ENCODE measurements around the gene OTC.

Gene OTC

GRCh38 chrX:38357747-38358673 lies 5.6 kb downstream of the OTC start:
- DNase-seq (ENCODE audit: low read depth in 2 of 3, low spot score in 2 of 3): no peak

GRCh38 chrX:38363046-38363445 lies 10.6 kb downstream of the OTC start:
- no peak for DNase-seq (ENCODE audit: low read depth in 2 of 3, low spot score in 2 of 3)

- no peak for DNase-seq (ENCODE audit: low read depth in 2 of 3, low spot score in 2 of 3)
Measured at GRCh38 chrX:38365954-38366353, 13.6 kb downstream of the OTC start.

DNA sequence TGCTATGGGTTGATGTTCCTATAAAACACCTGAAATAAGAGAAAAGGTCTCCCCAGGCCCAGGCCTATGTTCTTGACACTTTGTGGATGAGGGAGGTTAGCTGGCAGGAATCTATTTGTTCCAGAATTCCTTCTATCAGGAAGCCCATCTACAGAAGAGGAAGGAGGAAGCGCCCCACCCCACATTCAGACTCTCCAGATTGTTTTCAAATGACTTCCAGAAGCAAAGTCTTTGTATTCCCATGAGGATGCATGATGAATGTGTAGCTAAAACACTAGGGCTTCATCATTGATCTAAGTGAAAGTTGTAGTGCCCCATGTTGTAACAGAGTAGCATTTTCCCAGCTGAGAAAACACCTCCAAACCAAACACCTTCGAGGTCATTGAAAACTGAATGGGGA lies 16.4 kb downstream of the OTC start:
- DNase-seq (ENCODE audit: low read depth in 2 of 3, low spot score in 2 of 3): no peak

GRCh38 chrX:38371641-38372040 lies 19.2 kb downstream of the OTC start:
- DNase-seq (ENCODE audit: low read depth in 2 of 3, low spot score in 2 of 3): no peak

DNA sequence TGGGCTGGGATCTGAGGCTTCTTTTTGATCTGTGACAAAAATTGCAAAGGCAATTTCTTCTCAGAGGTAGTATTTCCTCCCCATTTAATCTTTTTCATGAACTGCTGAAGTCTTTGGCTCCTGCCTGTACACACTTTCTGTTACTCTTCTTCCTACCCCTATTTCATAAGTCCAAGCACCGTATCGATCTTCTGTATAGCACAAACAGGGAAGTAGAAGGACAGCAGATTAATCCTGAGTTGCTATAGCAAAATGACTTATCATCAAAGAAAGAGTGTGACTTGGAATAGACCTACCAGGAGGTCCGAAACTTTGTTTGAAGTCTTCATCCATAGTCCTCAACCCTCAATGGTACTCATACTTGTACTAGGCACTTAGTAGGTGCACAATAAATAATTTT lies 22.0 kb downstream of the OTC start:
- no peak for DNase-seq (ENCODE audit: low read depth in 2 of 3, low spot score in 2 of 3)

DNA sequence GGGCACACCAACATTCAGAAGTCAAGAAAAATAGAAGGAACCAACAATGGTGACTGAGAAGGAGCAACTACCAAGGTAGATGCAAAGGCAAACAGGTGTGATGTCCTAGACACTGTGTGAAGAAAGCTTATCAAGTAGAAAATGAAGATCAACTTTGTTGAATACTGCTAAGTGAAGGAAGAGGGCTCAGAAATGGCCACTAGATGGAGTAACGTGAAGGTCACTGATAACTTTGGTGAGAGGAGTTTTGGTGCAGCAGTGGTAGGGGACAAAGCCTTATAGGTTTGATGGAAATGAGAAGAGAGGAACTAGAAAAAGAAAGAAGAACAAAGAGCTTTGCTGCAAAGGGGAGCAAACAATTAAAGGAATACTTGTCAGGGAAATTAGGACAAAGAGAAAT lies 23.5 kb downstream of the OTC start:
- no peak for DNase-seq (ENCODE audit: low read depth in 2 of 3, low spot score in 2 of 3)

DNA sequence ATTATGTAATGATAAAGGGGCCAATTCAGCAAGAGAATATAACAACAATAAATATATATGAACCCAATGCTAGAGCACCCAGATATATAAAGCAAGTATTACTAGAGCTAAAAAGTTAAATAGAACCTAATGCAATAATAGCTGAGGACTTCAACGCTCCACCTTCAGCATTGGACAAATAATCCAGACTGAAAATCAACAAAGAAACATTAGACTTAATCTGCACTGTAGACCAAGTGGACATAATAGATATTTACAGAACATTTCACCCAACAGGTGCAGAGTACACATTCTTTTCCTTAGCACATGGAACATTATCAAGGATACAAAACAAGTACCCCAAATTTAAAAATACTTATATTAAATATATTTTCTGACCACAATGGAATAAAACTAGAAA lies 24.3 kb downstream of the OTC start:
- DNase-seq (ENCODE audit: low read depth in 2 of 3, low spot score in 2 of 3): no peak

GRCh38 chrX:38379088-38379487 lies 26.7 kb downstream of the OTC start:
- no peak for DNase-seq (ENCODE audit: low read depth in 2 of 3, low spot score in 2 of 3)

DNA sequence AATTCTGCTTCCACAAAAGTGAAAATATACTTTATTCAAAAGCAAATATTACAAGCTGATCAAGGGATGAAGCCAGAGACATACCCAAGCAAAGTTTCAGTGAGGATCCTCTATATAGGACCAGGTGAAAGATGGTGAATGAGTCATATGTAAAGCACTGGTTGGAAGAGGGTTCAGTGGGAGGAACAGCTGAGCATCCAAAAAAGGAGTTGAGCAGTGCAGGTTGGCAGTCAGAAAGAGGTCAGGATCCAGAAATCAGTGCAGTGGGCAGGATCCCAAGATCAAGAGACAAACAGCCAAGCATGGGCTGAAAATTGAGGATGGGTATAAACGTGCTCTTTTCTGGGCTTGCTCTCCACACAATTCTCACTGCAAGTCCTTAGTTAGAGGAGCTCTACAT lies 30.3 kb downstream of the OTC start:
- DNase-seq (ENCODE audit: low read depth in 2 of 3, low spot score in 2 of 3): no peak

DNA sequence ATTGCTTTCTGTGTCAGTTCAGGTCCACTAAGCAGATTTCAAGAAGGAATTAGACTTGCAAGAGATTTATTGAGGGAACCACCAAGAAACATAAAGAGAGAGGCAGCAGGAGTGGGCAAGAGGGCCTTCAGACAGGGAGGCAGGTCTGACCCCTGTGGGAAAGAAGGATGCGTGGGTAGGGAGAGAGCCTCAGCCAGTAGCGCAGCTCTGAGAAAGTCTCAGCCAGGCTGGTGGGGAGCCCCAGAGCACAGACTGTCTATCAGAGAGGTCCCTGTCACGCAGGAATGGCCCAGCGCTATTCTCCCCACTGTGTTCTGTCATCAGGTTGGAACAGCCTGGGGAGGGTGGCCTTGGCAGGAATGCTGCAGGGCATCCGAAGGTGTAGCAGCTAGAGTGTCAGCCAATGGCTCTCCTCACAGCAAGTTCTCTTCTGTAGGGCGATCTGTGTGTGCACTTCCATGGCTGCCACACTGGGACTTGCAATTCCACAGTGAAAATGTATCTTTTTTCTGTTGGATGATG lies 48.0 kb downstream of the OTC start:
- DNase-seq (ENCODE audit: low read depth in 2 of 3, low spot score in 2 of 3): no peak

- no peak for DNase-seq (ENCODE audit: low read depth in 2 of 3, low spot score in 2 of 3)
Measured at GRCh38 chrX:38402118-38402517, 49.7 kb downstream of the OTC start.

- no peak for DNase-seq (ENCODE audit: low read depth in 2 of 3, low spot score in 2 of 3)
Measured at GRCh38 chrX:38403834-38404233, 51.4 kb downstream of the OTC start.

GRCh38 chrX:38407126-38407525 lies 54.7 kb downstream of the OTC start:
- DNase-seq (ENCODE audit: low read depth in 2 of 3, low spot score in 2 of 3): no peak

DNA sequence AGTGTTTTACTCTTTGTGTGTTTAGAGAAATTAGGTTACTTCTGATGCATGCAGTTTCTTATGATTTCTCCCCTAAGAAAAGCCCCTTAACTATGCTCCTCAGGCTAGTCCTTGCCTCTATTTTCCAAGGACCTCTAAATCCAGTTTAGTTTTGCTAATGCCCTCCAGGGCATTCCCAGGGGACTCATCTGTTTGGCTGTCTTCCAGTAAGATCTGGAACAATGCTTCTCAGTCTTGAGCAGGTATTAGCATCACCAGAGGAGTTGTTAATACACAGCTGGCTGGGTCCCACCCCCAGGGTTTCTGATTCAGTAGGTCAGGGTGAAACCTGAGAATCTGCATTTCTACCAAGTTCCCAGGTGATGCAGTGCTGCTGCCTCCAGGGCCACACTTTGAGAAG lies 56.9 kb downstream of the OTC start:
- no peak for DNase-seq (ENCODE audit: low read depth in 2 of 3, low spot score in 2 of 3)

- no peak for DNase-seq (ENCODE audit: low read depth in 2 of 3, low spot score in 2 of 3)
Measured at GRCh38 chrX:38426785-38427184, 74.4 kb downstream of the OTC start.

- DNase-seq (ENCODE audit: low read depth in 2 of 3, low spot score in 2 of 3): no peak
Measured at GRCh38 chrX:38431525-38431924, 79.1 kb downstream of the OTC start.

- DNase-seq (ENCODE audit: low read depth in 2 of 3, low spot score in 2 of 3): no peak
Measured at GRCh38 chrX:38435130-38435529, 82.7 kb downstream of the OTC start.

- DNase-seq (ENCODE audit: low read depth in 2 of 3, low spot score in 2 of 3): no peak
Measured at GRCh38 chrX:38437093-38437492, 84.7 kb downstream of the OTC start.

DNA sequence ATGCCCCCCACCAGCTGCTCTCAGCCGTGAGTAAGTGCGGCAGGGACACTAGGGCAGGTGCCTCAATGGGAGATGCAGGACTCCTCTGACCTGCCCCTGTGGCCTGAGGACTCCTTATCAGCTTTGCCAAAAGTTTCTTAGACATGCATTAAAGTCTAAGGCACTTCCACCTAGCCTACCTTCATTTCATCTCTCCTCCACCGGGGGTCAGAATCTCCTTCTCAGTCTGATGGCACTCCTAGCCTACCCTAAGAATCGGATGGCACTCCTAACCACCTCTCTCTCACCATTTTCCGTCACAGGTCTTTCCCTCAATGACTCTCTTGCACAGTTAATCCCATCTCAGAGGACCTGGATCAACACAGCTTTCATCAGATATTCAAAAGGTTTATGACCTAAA lies 85.9 kb downstream of the OTC start:
- no peak for DNase-seq (ENCODE audit: low read depth in 2 of 3, low spot score in 2 of 3)

DNA sequence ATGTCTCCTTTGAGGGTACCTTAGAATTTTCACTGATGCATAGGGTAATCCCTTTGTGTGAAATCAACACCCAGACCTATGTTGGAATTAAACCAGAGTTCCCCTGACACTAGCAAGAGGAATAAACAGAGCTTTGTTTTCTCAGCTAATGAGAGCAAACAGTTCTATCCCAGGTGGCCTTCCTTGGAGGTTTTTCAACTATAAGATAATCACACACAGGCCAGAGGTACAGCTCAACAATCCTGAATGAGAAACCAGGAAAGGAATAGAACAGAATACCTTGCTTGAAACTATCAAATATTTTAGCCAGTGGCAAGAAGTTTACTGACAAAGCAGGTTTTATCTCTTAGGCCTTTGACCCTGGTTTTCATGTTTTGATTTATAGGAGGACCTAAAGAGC lies 100.2 kb downstream of the OTC start:
- no peak for DNase-seq (ENCODE audit: low read depth in 2 of 3, low spot score in 2 of 3)

- DNase-seq (ENCODE audit: low read depth in 2 of 3, low spot score in 2 of 3): no peak
Measured at GRCh38 chrX:38458071-38458470, 105.7 kb downstream of the OTC start.

- DNase-seq (ENCODE audit: low read depth in 2 of 3, low spot score in 2 of 3): no peak
Measured at GRCh38 chrX:38462257-38462656, 109.9 kb downstream of the OTC start.
